Measurements from ENCODE around the gene DPM3.
"Not testable (repeated sequence)": the region's sequence is repeated elsewhere in the genome, so short reads cannot be mapped to it uniquely, and the experiment has no call there.

Gene DPM3

DNA sequence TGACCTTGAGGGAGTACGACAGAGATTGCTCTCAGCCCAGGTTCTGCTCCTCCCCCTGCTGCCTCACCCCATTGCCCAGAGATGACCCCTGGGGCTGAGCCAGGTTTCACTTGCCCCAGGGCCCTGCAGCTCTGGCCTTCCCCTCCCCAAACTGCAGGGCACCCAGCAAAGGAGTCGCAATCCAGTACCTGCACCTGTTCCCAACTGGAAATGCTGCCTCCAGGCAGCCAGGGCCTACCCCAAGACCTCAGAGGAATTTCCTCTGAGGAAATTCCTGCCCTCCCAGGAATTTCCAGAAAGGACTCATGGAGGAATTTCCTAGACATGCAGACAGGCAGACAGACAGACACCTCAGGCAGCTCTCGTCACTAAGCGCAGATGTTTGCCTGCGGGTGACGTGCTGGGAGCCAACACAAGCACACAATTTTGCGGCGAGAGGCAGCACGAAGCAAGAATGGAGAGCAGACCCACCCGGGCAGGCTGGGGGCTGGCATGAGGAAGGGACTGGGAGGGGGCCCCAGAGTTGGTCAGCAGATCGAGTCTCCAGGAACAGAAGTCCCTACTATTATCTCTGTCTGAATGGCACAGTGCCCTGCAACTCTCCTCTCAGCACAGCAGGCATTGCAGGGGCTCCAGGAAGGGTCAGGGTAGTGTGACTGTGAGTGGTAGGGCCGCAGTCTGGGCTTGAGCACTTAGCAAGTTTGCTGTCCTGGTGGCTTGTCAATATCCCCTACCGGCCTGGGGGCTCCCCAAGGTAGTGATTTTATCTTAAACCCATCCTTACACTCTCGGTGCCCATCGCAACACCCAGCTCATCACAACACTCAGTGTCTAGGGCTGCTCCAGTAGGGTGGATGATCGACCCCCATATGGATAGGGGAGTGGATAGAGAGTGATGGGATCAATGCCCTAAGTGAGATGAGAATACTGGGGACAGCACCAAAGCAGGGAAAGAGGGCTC is 15.5 kb downstream of the DPM3 start:
- no peak for DNase-seq

DNA sequence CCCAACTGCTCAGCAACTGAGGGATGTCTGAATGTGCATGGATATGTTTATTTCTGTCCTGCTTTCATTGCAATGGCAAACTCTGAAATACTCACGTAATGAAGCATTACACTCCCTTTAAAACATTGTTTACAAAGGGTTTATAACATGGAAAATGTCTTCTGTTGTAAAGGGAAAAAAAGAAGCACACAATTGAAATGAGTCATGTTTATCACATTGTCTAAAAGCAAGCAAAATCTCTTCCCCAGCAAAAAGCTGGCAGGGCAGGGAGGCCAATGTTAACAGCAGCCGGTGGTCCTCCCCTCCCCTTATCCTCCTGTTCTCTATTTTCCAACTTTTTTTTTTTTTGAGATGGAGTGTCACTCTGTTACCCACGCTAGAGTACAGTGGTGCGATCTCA is 16.5 kb downstream of the DPM3 start:
- DNase-seq = no peak

DNA sequence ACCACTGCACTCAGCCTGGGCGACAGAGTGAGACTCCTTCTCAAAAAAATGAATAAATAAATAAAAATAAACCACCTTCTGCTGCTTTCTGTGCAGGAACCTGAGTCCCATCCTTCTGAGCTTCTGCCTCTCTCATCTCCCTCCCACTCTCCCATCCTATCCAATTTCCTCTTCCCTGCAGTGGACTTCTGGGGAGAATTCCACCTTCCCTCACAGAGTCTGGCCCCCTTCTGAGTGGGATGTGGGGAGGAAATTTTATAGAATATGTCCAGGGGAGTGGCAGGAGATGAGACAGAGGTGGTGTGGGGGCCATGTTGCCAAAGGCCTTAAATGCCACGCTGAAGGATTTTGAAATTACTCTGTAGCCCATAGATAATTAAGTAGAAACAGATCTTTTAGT is 18.0 kb downstream of the DPM3 start:
- DNase-seq = no peak

- no peak for DNase-seq
Observed at GRCh38 chr1:155121249-155121648, 19.1 kb downstream of the DPM3 start.

- no peak for DNase-seq
Observed at GRCh38 chr1:155120253-155120652, 20.1 kb downstream of the DPM3 start.

DNA sequence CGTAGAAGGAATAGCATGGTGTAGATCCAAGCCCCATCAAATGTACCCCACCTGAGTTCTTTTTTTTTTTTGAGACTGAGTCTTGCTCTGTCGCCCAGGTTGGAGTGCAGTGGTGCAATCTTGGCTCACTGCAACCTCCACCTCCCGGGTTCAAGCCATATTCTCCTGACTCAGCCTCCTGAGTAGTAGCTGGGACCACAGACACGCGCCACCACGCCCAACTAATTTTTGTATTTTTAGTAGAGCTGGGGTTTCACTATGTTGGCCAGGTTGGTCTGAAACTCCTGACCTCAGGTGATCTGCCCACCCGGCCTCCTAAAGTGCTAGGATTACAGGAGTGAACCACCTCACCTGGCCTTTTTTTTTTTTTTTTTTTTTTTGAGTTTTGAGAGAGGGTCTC is 22.2 kb downstream of the DPM3 start:
- not testable (repeated sequence) for DNase-seq

DNA sequence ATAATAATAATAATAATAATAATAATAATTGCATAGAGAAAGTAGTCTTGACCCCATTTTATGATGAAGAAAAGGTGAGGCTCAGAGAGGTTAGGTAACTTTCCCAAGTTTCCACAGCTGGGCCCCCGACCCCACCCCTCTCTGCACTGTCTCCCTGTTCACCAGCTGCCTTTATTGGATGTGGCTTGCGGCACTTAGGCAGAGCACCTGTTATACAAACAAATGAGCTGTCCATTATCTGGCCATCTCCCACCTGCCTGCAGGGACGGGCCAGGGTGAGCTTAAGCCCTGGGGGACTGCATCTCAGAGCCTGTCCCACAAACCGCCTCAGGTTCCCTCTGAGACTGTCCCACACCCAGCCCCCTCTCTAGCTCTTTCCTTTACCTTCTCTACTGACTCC is 22.7 kb downstream of the DPM3 start:
- no peak for DNase-seq

- no peak for DNase-seq
Observed at GRCh38 chr1:155116113-155116764, 24.1 kb downstream of the DPM3 start.

GRCh38 chr1:155113450-155113980 is 26.8 kb downstream of the DPM3 start:
- DNase-seq = no peak

- no peak for DNase-seq
Observed at GRCh38 chr1:155110826-155111225, 29.5 kb downstream of the DPM3 start.

DNA sequence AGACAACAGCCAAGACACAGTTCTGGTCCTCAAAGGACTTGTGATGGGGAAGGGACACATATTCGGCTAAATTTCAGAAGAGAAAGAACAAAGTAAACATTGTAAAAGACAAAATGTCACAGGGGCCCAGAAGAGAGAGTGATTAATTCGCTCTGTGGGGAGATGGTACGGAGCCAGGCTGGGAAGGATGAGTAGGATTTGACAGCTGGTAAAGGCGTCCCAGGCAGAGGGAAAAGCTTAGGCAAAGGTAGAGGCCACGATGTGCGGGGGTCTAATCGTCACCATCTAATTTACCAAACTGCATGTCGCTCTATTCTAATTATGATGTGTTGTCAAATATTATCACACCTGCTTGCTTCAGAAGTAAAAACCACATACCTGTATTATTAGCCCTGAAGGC is 29.9 kb downstream of the DPM3 start:
- no peak for DNase-seq

DNA sequence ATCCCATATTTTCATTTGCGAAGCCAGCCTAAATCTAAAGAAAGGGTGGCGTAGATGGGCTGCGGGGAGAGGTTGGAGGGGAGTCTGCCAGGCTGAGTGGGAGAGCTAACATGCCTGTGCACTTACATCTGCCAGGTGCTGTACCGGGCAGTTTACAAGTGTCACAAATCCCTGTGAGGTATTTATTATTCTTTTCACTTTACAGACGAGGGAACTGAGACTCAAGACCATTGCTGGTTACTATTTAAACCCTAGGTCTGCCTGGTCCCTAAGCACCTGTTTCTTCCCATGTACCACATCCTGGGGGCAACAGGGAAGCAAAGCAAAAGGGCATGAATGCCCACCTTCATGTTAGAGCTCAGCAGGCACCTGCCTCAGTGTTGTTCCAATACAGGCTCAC is 32.0 kb downstream of the DPM3 start:
- no peak for DNase-seq

DNA sequence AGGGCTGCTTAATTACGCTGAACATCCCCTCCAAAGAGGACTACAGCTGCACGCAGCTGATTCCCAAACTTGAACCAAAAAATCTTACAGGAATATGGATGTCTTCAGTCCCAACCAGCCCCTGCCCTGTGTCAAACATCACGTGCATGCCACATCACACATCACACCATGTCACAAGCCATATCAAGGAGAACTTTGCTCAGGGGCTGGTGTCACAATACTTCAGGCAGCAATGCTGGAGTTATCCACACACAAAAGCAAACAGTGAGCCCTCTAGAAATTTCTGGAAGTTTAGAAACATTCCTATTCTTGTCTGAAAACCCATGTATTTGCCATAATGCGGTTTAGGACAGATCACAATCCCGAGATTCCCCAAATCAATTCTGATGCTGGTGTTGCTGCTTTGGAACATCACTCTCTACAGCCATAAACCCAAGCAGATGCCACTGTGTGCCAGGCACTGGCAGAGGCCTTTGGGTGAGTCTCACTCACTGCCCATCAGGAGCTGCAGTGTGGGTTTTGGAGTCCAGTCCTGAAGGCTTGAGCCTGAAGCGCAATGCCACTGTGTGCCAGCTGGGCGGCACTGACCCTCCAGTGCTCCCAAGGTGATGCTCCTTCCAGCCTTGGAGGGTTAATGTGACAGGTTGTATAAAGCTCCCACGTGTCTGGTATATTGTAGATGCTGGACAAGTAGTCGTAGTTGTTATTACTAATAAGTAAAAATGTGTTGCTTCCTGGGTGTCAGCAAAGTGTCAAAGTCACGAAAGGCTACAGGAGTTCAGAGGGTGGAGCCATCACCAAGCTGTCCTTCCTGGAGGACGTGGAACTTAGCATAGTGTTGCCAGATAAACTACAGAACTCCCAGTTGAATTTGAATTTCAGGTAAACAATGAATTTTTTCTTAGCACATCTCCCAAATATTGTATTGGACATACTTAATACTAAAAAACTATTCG is 32.7 kb downstream of the DPM3 start:
- no peak for DNase-seq

- no peak for DNase-seq
Observed at GRCh38 chr1:155106862-155107261, 33.5 kb downstream of the DPM3 start.

DNA sequence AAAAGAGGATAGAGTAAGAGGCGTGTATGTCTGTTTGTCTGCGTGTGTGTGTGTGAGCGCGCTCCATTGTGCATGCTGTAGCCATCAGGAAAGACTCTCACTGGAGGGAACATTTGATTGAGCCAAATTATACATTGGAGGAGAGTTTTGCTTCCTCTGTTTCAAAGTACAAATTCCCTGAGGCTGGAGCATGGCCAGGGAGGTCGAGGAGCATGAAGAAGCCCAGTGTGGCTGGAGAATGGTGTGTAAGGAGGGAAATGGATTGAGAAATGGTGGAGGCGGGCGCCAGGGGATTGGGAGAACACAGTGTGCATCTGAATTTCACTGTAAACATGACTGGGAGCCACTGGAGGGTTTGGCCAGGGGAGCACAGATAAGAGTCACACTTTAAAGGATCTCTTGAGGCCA is 34.7 kb downstream of the DPM3 start:
- no peak for DNase-seq

- DNase-seq = no peak
Observed at GRCh38 chr1:155104605-155105534, 35.5 kb downstream of the DPM3 start.

- DNase-seq = no peak
Observed at GRCh38 chr1:155103325-155103724, 37.0 kb downstream of the DPM3 start.

GRCh38 chr1:155099331-155099730 is 41.0 kb downstream of the DPM3 start:
- no peak for DNase-seq

GRCh38 chr1:155094622-155094948 is 45.7 kb downstream of the DPM3 start:
- no peak for DNase-seq

GRCh38 chr1:155093911-155094621 is 46.3 kb downstream of the DPM3 start:
- DNase-seq = no peak

DNA sequence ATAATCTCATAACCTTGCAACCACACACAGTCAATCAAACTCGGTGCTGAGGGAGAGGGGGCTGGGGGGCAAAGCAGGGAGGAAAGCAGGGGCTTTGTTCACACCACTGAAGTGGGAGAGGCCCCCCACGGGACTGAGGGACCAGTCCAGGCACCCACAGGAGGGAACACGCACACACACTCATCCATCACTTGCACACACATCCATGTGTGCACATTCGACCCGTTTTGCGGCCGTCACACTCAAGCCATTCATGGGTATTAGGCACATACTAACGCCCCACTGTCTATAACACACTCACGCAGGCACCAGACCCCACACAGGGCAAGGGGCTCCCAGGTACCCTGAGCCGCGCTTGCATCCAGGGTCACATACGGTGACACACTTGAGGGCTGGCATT is 47.7 kb downstream of the DPM3 start:
- DNase-seq = no peak

Data from NCI-H1417 treated with DMSO at 0.1 percent for 48 hours (cell line).